AG09319 (cell line): Measurements from ENCODE around the gene GNB5.
A peak's percentile ranks its signal among the peaks of the same experiment; 100 is the strongest.

Experiments used
- DNase-seq: peaks from one replicate; pipeline ENCODE4 v3.0.0-alpha.2; 2010; ENCODE audit warnings: low read depth; ENCODE audit errors: extremely low read depth
- TF ChIP-seq, protein P1 (sequence below): IDR thresholded peaks from 2 replicates; pipeline ENCODE4 v1.5.1; 2011; ENCODE audit warnings: low read depth, mild to moderate bottlenecking, inconsistent platforms, low read length, moderate library complexity

The GNB5 gene

DNA sequence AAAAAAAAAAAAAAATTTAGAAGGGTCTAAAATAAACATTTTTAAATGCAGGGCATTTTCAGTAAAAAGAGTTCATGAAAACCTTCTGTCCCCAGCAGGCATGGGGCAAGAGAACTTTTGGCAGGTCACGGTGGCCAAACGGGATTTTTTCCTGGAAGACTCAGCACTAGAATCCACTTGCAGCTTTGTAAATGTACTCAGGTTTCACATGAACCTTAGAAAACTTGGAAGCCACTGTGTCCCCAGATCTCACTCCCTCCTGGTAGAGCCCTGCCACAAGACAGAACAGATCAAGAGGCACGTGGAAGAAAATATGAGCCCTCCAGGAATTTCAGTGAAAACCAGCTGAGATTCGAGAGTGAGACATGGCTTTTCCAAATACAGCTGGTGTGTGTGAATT, 2.1 kb upstream of the GNB5 start:
- TF ChIP-seq, protein P1, sequence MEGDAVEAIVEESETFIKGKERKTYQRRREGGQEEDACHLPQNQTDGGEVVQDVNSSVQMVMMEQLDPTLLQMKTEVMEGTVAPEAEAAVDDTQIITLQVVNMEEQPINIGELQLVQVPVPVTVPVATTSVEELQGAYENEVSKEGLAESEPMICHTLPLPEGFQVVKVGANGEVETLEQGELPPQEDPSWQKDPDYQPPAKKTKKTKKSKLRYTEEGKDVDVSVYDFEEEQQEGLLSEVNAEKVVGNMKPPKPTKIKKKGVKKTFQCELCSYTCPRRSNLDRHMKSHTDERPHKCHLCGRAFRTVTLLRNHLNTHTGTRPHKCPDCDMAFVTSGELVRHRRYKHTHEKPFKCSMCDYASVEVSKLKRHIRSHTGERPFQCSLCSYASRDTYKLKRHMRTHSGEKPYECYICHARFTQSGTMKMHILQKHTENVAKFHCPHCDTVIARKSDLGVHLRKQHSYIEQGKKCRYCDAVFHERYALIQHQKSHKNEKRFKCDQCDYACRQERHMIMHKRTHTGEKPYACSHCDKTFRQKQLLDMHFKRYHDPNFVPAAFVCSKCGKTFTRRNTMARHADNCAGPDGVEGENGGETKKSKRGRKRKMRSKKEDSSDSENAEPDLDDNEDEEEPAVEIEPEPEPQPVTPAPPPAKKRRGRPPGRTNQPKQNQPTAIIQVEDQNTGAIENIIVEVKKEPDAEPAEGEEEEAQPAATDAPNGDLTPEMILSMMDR, result no peak
- no peak for DNase-seq

DNA sequence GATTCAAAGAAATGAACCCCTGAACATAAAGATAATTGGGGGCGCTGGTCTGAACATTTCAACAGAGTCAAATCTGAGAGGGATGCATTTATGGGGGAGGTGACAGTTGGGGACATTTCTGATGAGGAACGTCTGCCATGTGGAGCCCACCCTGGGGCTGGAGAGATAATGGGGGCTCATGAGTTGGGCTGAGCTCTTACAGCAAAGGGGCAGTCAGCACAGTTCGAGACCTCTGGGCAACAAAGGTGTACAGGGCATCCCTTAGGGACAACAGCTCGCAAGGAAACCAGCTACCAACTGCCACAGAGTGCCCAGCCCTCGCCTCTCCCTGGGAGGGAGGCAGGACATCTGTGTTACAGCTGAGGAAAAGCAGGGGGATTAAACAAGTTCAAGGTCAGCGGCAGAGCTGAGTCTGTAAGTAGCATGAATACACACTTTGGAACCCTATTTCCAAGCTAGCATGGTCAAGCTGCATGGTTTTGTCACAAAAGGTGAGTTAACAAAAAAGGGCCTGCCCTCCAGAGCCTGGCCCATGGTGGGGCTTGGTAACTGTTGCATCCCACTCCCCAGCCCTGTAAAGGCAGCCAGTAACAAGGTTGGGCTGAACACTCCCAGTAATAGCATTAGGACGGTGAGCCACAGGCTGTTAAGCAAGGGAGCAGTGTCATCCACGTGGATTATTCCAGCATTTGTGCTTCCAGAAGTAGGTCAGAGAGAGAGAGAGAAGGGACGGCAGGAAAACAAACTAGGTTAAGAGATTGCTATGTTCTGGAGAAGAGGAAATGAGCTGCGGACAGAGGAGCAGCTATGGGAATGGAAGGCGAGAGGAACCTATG, 4.3 kb downstream of the GNB5 start:
- TF ChIP-seq, protein P1, result no peak
- no peak for DNase-seq

DNA sequence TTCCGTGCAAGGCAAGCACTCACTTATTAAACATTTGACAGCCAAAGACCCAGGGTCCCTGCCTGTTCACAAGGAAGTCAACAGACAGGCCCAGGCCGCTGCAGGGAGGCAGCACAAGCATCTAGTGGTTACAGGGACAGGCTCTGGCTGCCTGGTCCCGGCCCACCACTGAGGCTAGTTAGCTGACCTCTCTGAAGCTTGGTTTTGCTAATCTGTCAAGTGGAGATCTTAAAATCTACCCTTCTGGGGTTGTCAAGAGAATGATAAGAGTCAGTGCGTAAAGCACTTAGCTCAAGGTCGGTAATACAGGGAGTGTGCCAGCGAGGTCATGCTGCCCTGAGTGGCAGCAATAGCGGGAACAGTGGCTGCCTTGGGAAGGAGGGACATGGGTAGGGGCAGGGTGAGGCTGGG, 6.0 kb downstream of the GNB5 start:
- DNase-seq, result no peak
- TF ChIP-seq, protein P1, result no peak

DNA sequence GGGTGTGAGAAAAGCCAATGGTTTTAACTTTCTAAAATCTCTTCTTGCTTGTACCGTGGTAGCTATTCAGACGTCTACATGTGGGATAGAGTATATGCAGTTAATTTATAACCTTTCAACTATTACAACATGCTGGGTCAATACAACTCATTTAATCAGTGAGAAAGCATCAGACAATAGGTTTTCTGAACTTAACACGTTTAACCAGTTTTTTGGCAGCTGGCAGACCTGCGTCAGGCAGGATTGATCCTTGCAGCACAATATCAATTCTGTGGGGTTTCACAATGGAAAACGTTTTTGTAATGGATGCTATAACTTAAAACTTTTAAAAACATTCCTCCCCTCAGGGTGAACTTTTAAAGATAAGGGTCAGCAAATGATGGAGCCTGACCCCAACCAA, 6.5 kb downstream of the GNB5 start:
- TF ChIP-seq, protein P1, result no peak
- no peak for DNase-seq

DNA sequence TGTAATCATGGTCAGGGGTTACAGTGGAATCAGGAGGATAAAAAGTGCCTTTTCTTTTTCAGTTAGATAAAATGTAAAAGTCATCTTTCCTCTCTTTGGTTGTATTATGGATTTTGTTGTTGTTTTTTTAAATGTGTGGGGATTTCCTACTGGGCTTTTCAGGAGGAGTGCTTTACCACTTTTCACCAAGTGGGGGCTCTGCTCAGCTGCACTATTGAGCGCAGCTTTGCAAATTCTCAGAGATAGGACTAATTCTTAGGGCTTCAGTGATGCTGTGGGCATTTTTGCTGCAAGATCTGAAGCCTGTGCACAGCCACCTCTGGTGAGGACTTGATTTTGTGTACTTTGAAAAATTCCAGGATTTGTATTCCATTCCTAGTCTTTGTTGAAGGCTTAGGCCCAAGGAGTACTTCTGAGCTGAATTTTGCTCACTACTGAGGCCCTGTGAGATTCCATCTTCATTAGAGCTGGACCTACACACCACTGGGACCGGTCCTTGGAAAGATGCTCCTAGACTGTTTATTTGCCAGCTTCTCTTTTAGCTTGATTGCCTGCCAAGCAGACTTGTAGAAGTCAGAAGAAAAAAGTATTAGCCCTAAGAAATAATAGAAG, 7.5 kb downstream of the GNB5 start:
- TF ChIP-seq, protein P1, result peak; percentile 67
- DNase-seq, result no peak

DNA sequence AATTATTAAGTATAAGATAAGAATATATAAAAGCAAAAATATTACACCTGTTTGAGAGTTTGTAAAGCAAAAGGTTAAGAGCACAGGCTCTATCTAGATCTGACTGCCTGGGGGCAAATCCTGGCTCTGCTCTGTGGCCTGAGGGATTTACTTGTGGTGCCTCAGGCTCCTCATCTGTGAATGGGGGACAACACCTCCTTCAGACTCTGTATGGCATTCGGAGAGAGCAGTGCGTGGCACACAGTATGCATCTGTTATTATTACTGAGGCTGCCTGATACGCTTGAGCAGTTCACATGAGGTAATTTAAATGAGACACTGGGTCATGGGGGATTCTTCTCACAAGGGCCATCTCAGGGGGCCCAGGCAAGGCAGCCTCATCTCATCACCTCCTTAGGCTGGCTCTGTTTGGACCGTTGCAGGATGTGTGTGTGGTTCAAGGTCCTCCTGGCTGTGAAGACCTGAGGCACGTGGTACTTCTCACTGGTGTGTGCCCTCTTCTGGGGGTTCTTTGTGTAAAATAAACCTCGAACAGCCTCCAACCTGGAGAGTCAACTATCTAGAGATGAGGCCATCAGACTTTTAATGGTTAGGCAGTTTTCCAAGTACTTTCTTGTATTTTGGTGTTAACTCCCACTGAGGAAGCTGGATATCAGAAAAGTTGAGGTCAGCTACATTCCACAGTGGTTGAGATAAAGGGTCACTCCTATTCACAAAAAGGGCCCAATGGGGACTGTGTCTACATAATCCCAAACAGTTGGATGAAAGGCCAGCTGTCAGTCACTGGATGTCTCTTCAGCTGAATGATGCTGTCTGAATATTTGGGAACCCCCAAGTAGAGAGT, 9.0 kb downstream of the GNB5 start:
- TF ChIP-seq, protein P1, result no peak
- DNase-seq, result no peak
